Activated naive CD8-positive, alpha-beta T cell treated with anti-CD3 and anti-CD28 coated beads, Interleukin-2, amount 10 ng/mL, durations not matched to agents 7 days and 5 days (primary cell): ENCODE data around the gene RGL3. TPM values are rescaled to one million over a fixed set of nuclear protein-coding genes. Genes with fewer than 3 reads are reported as not detected.
A peak's percentile ranks its signal among the peaks of the same experiment; 100 is the strongest.
"Not testable (repeated sequence)": the region's sequence is repeated elsewhere in the genome, so short reads cannot be mapped to it uniquely, and the experiment has no call there.

Source experiments
- ATAC-seq: fragments of 150-1000 bp; cut with Tn5 transposase; one replicate; pipeline ENCODE4 v1.10.0; 2021; ENCODE audit warnings: low read depth, moderate library complexity
- POLR2A ChIA-PET: fragments of 350-600 bp; sonication (Branson Sonifier 250); formaldehyde crosslinking; loops from one replicate; lab custom pipeline; 2021; ENCODE audit warnings: antibody characterized with exemption; lab: Charles Lee
- DNase-seq: peaks from one replicate; pipeline ENCODE4 v3.0.0; 2021
- H3K27ac Mint-ChIP-seq: one replicate; pipeline ENCODE4 v1.8.0; 2022; ENCODE audit warnings: mild to moderate bottlenecking, mixed read lengths
- H3K27me3 Mint-ChIP-seq: one replicate; pipeline ENCODE4 v1.8.0; 2022; ENCODE audit warnings: mild to moderate bottlenecking, moderate library complexity, mixed read lengths
- H3K36me3 Mint-ChIP-seq: one replicate; pipeline ENCODE4 v1.8.0; 2021; ENCODE audit warnings: mild to moderate bottlenecking, mixed read lengths
- H3K4me1 Mint-ChIP-seq: one replicate; pipeline ENCODE4 v1.8.0; 2021; ENCODE audit warnings: mixed read lengths
- H3K4me3 Mint-ChIP-seq: one replicate; pipeline ENCODE4 v1.8.0; 2022; ENCODE audit warnings: mild to moderate bottlenecking, moderate library complexity, mixed read lengths
- H3K9me3 Mint-ChIP-seq: one replicate; pipeline ENCODE4 v1.8.0; 2021; ENCODE audit warnings: mixed read lengths
- total RNA-seq, 2 experiments: library from RNA; stranded (reverse); gene quantifications; one replicate each; pipeline ENCODE4 v1.2.3, GENCODE V29; 2021

Gene RGL3
- total RNA-seq, 2 experiments from 2014 or later, result not detected

- peak overlapping the region; percentile 100 for H3K27ac Mint-ChIP-seq
- peaks cover 15% of the 10 kb centered on the region for H3K27me3 Mint-ChIP-seq
- H3K4me3 Mint-ChIP-seq, result peak overlapping the region; percentile 97
- ATAC-seq (no peak), DNase-seq (no peak)
- peaks cover 10% of the 10 kb centered on the region for H3K36me3 Mint-ChIP-seq
- H3K9me3 Mint-ChIP-seq, result no peaks in the 10 kb centered on the region
- POLR2A ChIA-PET, result interaction anchor here (1.5 kb wide), 1 partner anchor 41 kb away, joined by 4 read pairs; no protein-coding TSS in a partner anchor
- peaks cover 29% of the 10 kb centered on the region for H3K4me1 Mint-ChIP-seq
Observed at GRCh38 chr19:11379857-11380350, 39.2 kb downstream of the RGL3 start.

DNA sequence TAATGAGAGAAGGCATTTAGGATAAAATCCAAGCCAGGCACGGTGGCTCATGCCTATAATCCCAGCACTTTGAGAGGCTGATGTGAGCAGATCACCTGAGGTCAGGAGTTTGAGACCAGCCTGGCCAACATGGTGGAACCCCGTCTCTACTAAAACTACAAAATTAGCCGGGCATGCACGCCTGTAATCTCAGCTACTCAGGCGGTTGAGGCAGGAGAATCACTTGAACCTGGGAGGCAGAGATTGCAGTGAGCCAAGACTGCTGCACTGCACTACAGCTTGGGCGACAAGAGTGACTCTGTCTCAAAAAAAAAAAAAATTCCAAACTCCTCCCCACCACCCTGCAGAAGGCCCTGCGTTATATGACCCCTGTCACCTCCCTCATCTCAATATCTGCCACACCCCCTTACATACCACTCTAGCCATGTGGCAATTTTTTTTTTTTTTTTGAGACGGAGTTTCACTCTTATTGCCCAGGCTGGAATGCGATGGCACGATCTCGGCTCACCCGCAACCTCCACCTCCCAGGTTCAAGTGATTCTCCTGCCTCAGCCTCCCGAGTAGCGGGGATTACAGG lies 39.8 kb downstream of the RGL3 start:
- ATAC-seq, H3K9me3 Mint-ChIP-seq, H3K27ac Mint-ChIP-seq, DNase-seq, H3K27me3 Mint-ChIP-seq, H3K4me3 Mint-ChIP-seq: not testable (repeated sequence)
- Mint-ChIP-seq H3K36me3 (peaks cover 10% of the 10 kb centered on the region), H3K4me1 (peaks cover 29% of the 10 kb centered on the region)
- POLR2A ChIA-PET, result interaction anchor here (0.7 kb wide), 1 partner anchor 101 kb away, joined by 3 read pairs; no protein-coding TSS in a partner anchor

DNA sequence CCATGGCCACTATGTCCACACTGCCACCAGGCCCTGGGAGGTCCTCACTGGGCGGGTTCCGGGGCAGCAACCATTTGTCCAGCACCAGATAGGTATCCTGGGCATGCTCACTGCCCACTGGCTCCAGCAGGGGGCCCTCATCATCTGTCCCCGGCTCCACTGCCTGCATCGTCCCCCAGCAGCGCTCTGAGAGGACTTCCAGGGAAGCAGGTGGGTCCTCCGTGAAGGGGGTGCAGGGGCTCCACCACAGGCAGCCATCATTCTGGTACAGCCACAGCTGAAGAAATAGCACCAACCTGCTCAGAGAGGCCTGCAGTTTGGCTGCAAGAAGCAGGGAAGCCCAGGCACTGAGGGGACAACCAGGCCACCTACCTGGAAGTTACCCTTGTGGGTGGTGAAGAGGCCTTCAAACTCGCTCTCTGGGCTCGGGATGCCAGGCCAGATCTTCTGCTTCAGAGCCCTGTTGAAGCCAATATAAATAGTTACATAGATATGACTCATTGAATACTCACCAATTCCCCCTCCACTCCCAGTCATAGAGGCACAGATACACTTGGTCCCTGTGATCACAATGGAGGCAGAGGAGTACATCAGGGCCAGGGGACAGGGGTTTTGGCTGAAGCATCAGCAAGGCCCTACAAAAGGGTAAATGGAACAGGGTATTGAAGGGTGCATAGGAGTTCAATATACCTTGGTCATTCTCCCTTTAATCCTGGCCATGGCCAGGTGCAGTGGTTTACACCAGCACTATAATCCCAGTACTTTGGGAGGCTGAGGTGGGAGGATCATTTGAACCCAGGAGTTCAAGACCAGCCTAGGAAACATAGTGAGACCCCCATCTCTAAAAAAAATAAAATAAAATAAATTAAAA lies 40.6 kb downstream of the RGL3 start:
- no peak for ATAC-seq
- Mint-ChIP-seq H3K9me3 (no peaks in the 10 kb centered on the region), H3K27ac (no peak overlapping the region), H3K27me3 (peaks cover 7% of the 10 kb centered on the region), H3K4me3 (no peak overlapping the region), H3K36me3 (peaks cover 10% of the 10 kb centered on the region), H3K4me1 (peaks cover 29% of the 10 kb centered on the region)
- POLR2A ChIA-PET, result interaction anchor here (0.7 kb wide), 1 partner anchor 102 kb away, joined by 3 read pairs; no protein-coding TSS in a partner anchor
- DNase-seq, result peak; percentile 48

DNA sequence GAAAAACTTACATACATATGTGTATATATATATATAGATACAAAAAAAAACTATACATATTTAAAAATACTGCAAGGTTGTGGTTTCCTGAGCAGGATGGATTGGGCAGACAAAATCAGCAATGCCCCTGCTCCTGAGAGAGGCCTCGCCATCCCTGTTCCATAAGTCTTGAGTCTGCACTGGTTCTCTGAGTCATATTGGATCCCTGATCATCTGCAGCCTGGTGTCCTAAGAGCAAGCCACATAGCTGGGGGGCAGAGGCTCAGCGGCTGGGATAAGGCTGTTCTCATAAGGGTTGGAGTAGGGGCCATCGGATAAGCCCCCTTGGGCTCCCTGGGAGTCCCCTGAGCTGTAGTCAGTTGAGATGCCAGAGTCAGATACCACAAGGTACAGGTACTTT lies 41.4 kb downstream of the RGL3 start:
- POLR2A ChIA-PET, result interaction anchor here (1.1 to 1.4 kb wide), 2 partner anchors 38 to 105 kb away, joined by 3 read pairs; partner anchors contain the start of gene RAB3D
- no peak for DNase-seq
- H3K4me3 Mint-ChIP-seq, result no peak overlapping the region
- H3K36me3 Mint-ChIP-seq, result peaks cover 10% of the 10 kb centered on the region
- H3K27me3 Mint-ChIP-seq, result peaks cover 2% of the 10 kb centered on the region
- H3K4me1 Mint-ChIP-seq, result peaks cover 30% of the 10 kb centered on the region
- H3K9me3 Mint-ChIP-seq, result no peaks in the 10 kb centered on the region
- no peak for ATAC-seq
- peak overlapping the region; percentile 47 for H3K27ac Mint-ChIP-seq

GRCh38 chr19:11377237-11377636 lies 41.9 kb downstream of the RGL3 start:
- Mint-ChIP-seq H3K4me3 (peak overlapping the region; percentile 75), H3K27ac (no peak overlapping the region), H3K27me3 (no peaks in the 10 kb centered on the region), H3K9me3 (no peaks in the 10 kb centered on the region), H3K4me1 (peaks cover 26% of the 10 kb centered on the region), H3K36me3 (peaks cover 10% of the 10 kb centered on the region)
- POLR2A ChIA-PET, result interaction anchor here (0.6 to 3.2 kb wide), 6 partner anchors 12 to 106 kb away, joined by 3 to 15 read pairs (median 4); partner anchors contain the start of genes ODAD3, PRKCSH and RAB3D
- no peak for DNase-seq
- ATAC-seq, result no peak

DNA sequence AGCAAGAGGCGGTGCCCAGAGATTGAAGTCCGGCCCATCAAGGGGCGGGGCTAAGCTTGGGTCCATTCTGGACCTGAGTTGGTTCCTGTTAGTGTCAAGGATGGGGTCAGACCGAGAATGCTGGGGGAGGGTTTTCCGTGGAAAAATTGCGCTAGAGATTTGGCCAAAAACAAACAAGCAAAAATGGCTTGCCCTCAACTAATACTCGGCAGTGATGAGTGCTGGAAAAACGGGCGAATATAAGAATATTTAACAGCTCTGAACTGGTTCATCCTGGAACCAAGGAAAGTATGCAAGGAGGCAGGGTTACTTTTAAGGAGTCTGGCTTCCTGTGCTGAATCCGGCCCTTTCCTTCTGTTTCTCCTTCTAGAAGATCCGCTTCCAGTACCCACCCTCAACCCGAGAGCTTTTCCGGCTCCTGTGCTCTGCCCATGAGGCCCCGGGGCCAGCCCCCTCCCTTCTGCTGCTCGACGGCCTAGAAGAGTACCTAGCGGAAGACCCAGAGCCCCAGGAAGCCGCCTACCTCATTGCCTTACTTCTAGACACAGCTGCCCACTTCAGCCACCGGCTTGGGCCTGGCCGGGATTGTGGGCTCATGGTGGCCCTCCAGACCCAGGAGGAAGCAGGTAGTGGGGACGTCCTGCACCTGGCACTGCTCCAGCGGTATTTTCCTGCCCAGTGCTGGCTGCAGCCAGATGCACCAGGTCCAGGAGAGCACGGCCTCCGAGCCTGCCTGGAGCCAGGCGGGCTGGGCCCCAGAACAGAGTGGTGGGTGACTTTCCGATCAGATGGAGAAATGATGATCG lies 43.8 kb downstream of the RGL3 start:
- no peaks in the 10 kb centered on the region for H3K9me3 Mint-ChIP-seq
- H3K36me3 Mint-ChIP-seq, result peaks cover 14% of the 10 kb centered on the region
- H3K27ac Mint-ChIP-seq, result no peak overlapping the region
- H3K4me1 Mint-ChIP-seq, result peaks cover 19% of the 10 kb centered on the region
- ATAC-seq (peak; percentile 57), DNase-seq (peak; percentile 81)
- no peak overlapping the region for H3K4me3 Mint-ChIP-seq
- POLR2A ChIA-PET, result interaction anchor here (0.6 to 3.2 kb wide), 24 partner anchors 8 to 1237 kb away, joined by 3 to 34 read pairs (median 4); partner anchors contain the start of genes CARM1, CCDC159, EPOR and ODAD3
- no peaks in the 10 kb centered on the region for H3K27me3 Mint-ChIP-seq

DNA sequence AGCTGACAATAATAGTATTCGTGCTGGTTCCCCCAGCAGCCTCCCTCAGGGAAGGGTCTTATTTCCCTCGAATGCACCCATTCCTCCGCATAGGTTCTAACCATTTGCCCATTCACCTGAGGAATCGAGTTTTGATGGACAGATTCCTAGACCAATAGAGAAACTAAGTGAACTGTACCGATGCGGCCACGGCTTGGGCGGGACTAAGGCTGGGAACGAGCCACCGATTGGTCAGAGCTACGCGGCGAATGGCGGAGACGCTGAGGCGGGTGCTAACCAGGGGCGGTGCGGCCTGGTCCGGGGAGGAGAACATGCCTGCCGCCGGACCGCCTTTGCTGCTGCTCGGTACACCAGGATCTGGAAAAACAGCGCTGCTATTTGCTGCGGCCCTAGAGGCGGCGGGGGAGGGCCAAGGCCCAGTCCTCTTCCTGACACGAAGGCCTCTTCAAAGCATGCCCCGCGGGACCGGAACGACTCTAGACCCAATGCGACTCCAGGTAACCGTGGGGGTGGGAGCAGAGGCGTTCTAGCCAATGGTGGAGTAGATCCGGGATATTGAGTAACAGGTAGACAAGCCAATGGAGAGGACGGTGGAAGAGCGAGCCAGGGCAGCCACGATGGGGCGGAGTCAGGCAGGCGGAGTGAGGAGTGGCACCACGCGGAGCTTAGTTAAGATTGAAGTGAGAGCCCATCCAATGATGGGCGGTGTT lies 44.5 kb downstream of the RGL3 start, which contains the start of gene SWSAP1:
TSS of gene SWSAP1 (plus strand) at position 234 of the 710 bp plus-strand sequence. CDS start at position 249, 15 bp downstream.
- ATAC-seq, result peak; percentile 91
- H3K9me3 Mint-ChIP-seq, result no peaks in the 10 kb centered on the region
- no peak within 1 kb of the TSS for H3K27ac Mint-ChIP-seq

DNA sequence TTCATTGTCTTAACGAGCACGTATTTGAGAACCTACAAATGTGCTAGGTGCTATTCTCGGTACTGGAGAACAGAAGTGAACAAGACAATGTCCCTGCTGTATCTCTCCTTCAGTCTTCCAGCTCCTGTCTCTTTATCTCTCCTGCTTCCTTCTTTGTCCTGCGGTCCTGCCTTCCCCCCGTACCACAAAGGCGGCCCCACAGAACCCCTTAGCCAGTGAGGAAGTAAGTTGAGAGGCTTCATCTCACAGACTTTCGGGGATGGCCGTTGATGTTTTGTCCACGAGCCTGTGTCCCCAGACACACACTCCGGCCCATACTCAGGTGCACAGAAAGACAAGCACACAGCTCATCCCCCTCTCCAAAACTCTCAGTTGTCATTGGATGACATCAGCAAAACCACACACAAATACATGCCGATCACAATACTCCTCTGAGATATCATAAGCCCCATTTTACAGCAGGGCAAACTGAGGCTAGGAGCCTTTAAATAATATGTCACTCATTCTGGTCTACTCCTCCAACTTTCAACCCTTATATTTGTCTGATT lies 45.2 kb downstream of the RGL3 start:
- peaks cover 12% of the 10 kb centered on the region for H3K36me3 Mint-ChIP-seq
- H3K4me3 Mint-ChIP-seq, result no peak overlapping the region
- H3K27ac Mint-ChIP-seq, result no peak overlapping the region
- ATAC-seq (no peak), DNase-seq (no peak)
- H3K4me1 Mint-ChIP-seq, result peaks cover 13% of the 10 kb centered on the region
- POLR2A ChIA-PET, result interaction anchor here (0.6 to 3.2 kb wide), 15 partner anchors 10 to 503 kb away, joined by 3 to 34 read pairs (median 5); partner anchors contain the start of genes CARM1, CCDC159, EPOR and ODAD3
- no peaks in the 10 kb centered on the region for H3K9me3 Mint-ChIP-seq
- no peaks in the 10 kb centered on the region for H3K27me3 Mint-ChIP-seq

More for the DNA sequence above, 44.5 kb downstream of the RGL3 start, which contains the start of gene SWSAP1:
- H3K36me3 Mint-ChIP-seq, result peaks cover 12% of the 10 kb centered on the region
- H3K27me3 Mint-ChIP-seq, result no peaks in the 10 kb centered on the region
- DNase-seq, result peak; percentile 95
- peaks cover 13% of the 10 kb centered on the region for H3K4me1 Mint-ChIP-seq
- peak within 1 kb of the TSS; percentile 36 for H3K4me3 Mint-ChIP-seq
- POLR2A ChIA-PET, result interaction anchor here (0.6 to 3.2 kb wide), 24 partner anchors 9 to 1238 kb away, joined by 3 to 34 read pairs (median 4); partner anchors contain the start of genes CARM1, CCDC159, EPOR and ODAD3

GRCh38 chr19:11373166-11373884 lies 45.8 kb downstream of the RGL3 start:
- Mint-ChIP-seq H3K4me1 (peaks cover 13% of the 10 kb centered on the region), H3K27ac (peak overlapping the region; percentile 17), H3K4me3 (peak overlapping the region; percentile 36), H3K36me3 (peaks cover 10% of the 10 kb centered on the region), H3K9me3 (no peaks in the 10 kb centered on the region), H3K27me3 (no peaks in the 10 kb centered on the region)
- ATAC-seq (no peak), DNase-seq (no peak)
- POLR2A ChIA-PET, result interaction anchor here (0.6 to 3.2 kb wide), 5 partner anchors 10 to 70 kb away, joined by 3 to 34 read pairs (median 10); partner anchors contain the start of genes EPOR, ODAD3 and PRKCSH

DNA sequence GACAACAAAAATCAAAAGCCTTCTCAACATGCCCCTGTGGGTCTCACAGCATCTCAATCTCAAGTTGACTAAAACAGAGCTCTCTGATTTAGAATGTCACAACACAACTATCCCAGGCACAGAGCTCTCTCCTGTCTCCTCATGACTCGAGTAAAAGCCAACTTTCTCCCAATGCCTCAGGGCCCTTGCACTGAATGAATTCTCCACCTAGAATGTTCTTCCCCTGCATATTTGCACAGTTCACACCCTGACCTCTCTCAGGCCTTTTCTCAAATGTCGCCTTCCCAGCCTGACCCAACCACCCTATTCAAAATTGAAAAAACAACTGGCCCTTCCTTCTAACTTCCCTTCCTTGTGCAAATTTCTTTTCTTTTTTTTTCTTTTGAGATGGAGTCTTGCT lies 48.4 kb downstream of the RGL3 start:
- ATAC-seq (no peak), DNase-seq (no peak)
- no peaks in the 10 kb centered on the region for H3K9me3 Mint-ChIP-seq
- H3K4me1 Mint-ChIP-seq, result peaks cover 4% of the 10 kb centered on the region
- H3K36me3 Mint-ChIP-seq, result peaks cover 5% of the 10 kb centered on the region
- POLR2A ChIA-PET, result interaction anchor here (1.0 kb wide), 1 partner anchor 25 kb away, joined by 3 read pairs; the partner anchor contains the start of genes CCDC159 and TMEM205
- no peak overlapping the region for H3K4me3 Mint-ChIP-seq
- H3K27me3 Mint-ChIP-seq, result no peaks in the 10 kb centered on the region
- H3K27ac Mint-ChIP-seq, result no peak overlapping the region

GRCh38 chr19:11367528-11367927 lies 51.6 kb downstream of the RGL3 start:
- peaks cover 5% of the 10 kb centered on the region for H3K36me3 Mint-ChIP-seq
- DNase-seq (no peak), ATAC-seq (no peak)
- no peak overlapping the region for H3K27ac Mint-ChIP-seq
- no peaks in the 10 kb centered on the region for H3K27me3 Mint-ChIP-seq
- H3K9me3 Mint-ChIP-seq, result no peaks in the 10 kb centered on the region
- H3K4me3 Mint-ChIP-seq, result no peak overlapping the region
- no peaks in the 10 kb centered on the region for H3K4me1 Mint-ChIP-seq
- POLR2A ChIA-PET, result no interaction called here
